Mammary epithelial cell (primary cell): ENCODE results near the gene RNF146.

Source experiments
- CTCF ChIP-seq, 2 donors: IDR thresholded peaks in 1 of 2; conservative IDR thresholded peaks in 1 of 2; 2 replicates each; pipeline ENCODE4 v1.5.1; 2011 to 2012; ENCODE audit warnings: inconsistent platforms in 2 of 2, low read length in 2 of 2, mild to moderate bottlenecking in 2 of 2, control low read depth in 1 of 2, low read depth in 1 of 2; ENCODE audit not compliant: insufficient read depth in 1 of 2; ENCODE audit errors: extremely low read depth in 1 of 2
- EZH2 ChIP-seq: IDR thresholded peaks from 2 replicates; pipeline ENCODE4 v1.6.1; 2012; ENCODE audit warnings: low read length, inconsistent platforms, borderline replicate concordance

DNA sequence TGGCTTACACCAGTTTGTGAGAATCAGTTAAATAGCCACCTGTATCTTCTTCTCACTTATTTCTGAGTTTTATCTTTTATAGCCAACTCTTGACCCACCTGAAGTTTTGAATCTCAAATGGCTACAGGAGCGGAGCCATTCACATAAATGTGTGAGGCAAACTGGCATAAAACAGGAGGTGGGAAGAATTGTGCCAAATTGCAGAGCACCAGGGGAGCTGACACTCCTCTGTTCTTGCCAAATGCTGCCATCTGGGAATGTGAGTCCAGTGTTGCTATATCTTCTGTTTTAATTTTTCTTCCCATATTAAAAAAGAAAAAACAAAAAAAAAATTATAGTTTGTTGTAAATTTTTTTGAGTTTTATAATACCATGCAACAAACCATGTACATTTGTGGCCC is 17.0 kb upstream of the RNF146 start:
- no peak for TF ChIP-seq CTCF (conservative IDR thresholded peaks at IDR 0.05 in 1 of 2, IDR thresholded peaks at IDR 0.05 in 1 of 2; ENCODE audit: extremely low read depth in 1 of 2, insufficient read depth in 1 of 2, low read depth in 1 of 2, low read length in 2 of 2)
- TF ChIP-seq EZH2 = no peak
